Measurements from ENCODE around the gene PON3.

DNA sequence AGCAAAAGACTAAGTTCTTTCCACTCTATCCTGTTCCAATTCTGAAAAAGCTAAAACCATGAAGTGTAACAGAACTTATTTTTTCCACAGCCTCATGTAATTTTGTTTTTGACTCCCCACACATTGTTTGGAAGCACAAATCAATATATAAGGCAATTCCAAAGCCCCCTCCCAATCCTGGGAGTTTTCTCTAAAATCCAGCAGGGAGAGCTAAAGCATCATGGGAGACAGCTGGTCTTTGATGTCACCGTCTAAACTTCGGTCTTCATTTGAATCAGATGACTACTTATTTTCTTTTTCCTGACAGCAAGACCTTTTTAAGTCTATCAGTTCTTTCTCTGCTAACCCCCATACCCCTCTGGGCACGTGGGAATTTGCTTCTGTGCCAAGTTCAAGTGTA lies 38.6 kb downstream of the PON3 start:
- no peak for TF ChIP-seq CTCF (conservative IDR thresholded peaks at IDR 0.05; ENCODE audit: low read length)
- TF ChIP-seq EZH2phosphoT487 (IDR thresholded peaks at IDR 0.05; ENCODE audit: borderline replicate concordance, low read depth, low read length) = no peak

Measured in OCI-LY7 (cell line).